ENCODE data around the gene ANKRD30BL.
"Not testable (repeated sequence)": the region's sequence is repeated elsewhere in the genome, so short reads cannot be mapped to it uniquely, and the experiment has no call there.

ANKRD30BL gene

GRCh38 chr2:132161161-132162124 lies at the start of gene ANKRD30BL:
ANKRD30BL (minus strand) TSS chr2:132161952; CDS start chr2:132161705, 247 bp downstream.
- not testable (repeated sequence) for DNase-seq, ATAC-seq

DNA sequence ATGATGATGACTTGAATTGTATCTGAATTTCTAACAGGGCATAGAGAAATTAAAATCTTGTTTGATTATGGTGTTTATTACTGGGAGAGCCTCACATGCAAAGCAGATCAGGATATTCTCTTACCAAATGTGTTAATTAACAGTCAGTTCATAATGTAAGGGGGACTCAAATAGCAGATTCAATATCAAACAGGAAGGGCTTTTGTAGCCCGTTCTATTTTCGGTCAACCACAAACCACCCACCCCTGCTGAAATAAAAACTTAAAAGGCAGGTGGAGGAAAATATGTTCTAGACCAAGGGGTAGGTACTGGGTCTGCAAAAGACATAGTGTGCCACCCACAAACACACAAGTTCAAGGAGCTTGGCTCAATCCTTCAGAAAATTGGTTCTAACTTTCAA lies 41.1 kb upstream of the ANKRD30BL start:
- DNase-seq, ATAC-seq: not testable (repeated sequence)

DNA sequence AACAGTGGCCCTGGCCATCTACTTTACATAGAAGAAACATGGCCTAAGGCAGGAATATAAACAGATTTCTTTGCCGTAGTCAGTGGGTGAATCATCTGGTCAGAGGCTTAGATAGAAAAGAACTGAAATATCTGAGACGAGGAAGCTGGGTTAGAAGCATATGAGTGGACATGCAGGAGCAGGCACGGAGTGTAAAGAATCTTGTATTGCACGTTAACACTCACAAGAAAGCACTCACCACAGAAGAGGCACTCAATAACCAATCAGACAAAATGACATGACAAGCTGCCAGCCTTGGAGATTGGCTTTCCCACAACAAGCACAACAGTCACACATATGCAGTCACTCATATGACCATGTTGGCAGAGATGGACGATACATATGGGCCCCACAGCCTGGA lies 31.1 kb upstream of the ANKRD30BL start:
- DNase-seq, ATAC-seq: not testable (repeated sequence)

DNA sequence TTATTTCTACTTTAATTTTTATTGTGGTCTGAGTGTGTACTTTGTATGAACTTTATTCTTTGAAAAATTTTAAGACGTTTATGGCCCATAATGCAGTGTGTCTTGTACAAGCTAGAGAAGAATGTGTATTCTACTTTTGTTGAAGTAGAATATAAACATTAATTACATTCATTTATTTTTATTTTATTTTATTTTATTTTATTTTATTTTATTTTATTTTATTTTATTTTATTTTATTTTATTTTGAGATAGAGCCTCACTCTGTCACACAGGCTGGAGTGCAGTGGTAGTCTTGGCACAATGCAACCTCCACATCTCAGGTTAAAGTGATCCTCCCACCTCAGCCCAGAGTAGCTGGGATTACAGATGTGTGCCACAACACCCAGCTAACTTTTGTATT lies 5.3 kb upstream of the ANKRD30BL start:
- DNase-seq, ATAC-seq: not testable (repeated sequence)

DNA sequence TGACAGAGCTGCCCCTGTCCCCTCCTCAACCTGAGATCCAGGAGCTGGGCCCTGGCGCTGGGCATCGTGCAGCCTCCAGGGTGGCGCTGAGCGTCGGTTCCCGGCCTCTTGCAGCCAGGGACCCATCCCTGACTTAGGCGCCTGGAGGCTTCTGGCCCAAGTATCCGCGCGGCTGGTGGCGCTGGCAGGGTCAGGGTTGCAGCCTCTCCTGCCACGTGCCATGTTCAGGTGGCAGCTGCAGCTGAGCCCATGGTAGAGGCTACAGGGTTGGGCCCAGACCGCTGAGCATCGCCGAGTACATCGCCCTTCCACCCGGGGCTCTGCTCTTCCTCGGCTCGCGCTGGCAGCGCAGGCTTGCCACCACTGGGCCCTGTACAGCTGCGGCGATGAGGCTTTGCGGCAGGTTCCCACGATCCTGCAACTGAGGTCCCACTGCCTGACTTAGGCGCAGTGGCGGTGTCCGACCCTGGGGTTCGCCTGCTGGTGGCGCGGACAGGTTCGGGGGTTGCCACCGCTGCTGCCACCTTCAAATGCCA lies 441 bp upstream of the ANKRD30BL start:
- ATAC-seq, DNase-seq: not testable (repeated sequence)

GRCh38 chr2:132146774-132147173 lies 15.0 kb downstream of the ANKRD30BL start:
- ATAC-seq: not testable (repeated sequence)
- peak; percentile 50 for DNase-seq

All from stimulated activated naive CD8-positive, alpha-beta T cell treated with anti-CD3 and anti-CD28 coated beads, Interleukin-15, Interleukin-2, amounts not matched to agents 100 U/mL and 50 U/mL, for 24 hours (primary cell).